GM23338 (cell line): ENCODE results near the gene DNAJC5G. TPM values are rescaled to one million over a fixed set of nuclear protein-coding genes. Genes with fewer than 3 reads are reported as not detected.
A peak's percentile ranks its signal among the peaks of the same experiment; 100 is the strongest.

ENCODE experiments used
- ATAC-seq: fragments of 200-7000 bp; cut with Tn5 transposase; 3 replicates; pipeline ENCODE4 v1.9.1; 2020
- DNase-seq: peaks from one replicate; pipeline ENCODE4 v3.0.0-alpha.2; 2015; ENCODE audit warnings: low spot score
- H2AFZ ChIP-seq: fragments of 200-600 bp; sonication (generic); 2 replicates; pipeline ENCODE4 v1.8.0; 2016; ENCODE audit warnings: antibody characterized with exemption, mild to moderate bottlenecking, moderate library complexity
- H3F3A ChIP-seq: fragments of 200-600 bp; sonication (generic); replicated peaks from 2 replicates; pipeline ENCODE4 v1.8.0; 2017; ENCODE audit warnings: antibody characterized with exemption, mixed run types, low read depth
- H3K27ac ChIP-seq: fragments of 200-600 bp; sonication (generic); 2 replicates; pipeline ENCODE4 v1.6.1; 2016; ENCODE audit warnings: low read depth
- H3K27me3 ChIP-seq: fragments of 200-600 bp; sonication (generic); 2 replicates; pipeline ENCODE4 v1.8.0; 2016; ENCODE audit warnings: mild to moderate bottlenecking, mixed run types, moderate library complexity; ENCODE audit not compliant: insufficient read depth
- H3K36me3 ChIP-seq: fragments of 200-600 bp; sonication (generic); 2 replicates; pipeline ENCODE4 v1.8.0; 2016; ENCODE audit warnings: mild to moderate bottlenecking; ENCODE audit not compliant: insufficient read depth
- H3K4me1 ChIP-seq: fragments of 200-600 bp; sonication (generic); 2 replicates; pipeline ENCODE4 v1.8.0; 2016; ENCODE audit warnings: mild to moderate bottlenecking, moderate library complexity; ENCODE audit not compliant: insufficient read depth
- H3K4me2 ChIP-seq: fragments of 200-600 bp; sonication (generic); 2 replicates; pipeline ENCODE4 v1.7.1; 2017; ENCODE audit warnings: mixed run types
- H3K4me3 ChIP-seq: fragments of 200-600 bp; sonication (generic); 2 replicates; pipeline ENCODE4 v1.6.1; 2016; ENCODE audit warnings: mixed run types
- H3K79me2 ChIP-seq: fragments of 200-600 bp; sonication (generic); replicated peaks from 2 replicates; pipeline ENCODE4 v1.8.0; 2017; ENCODE audit warnings: mild to moderate bottlenecking; ENCODE audit not compliant: insufficient read depth
- H3K9me2 ChIP-seq: fragments of 200-600 bp; sonication (generic); 2 replicates; pipeline ENCODE4 v1.8.0; 2017; ENCODE audit not compliant: insufficient read depth
- H4K20me1 ChIP-seq: fragments of 200-600 bp; sonication (generic); replicated peaks from 2 replicates; pipeline ENCODE4 v1.8.0; 2017; ENCODE audit warnings: mild to moderate bottlenecking; ENCODE audit not compliant: insufficient read depth
- H3K27ac Mint-ChIP-seq: 2 replicates; pipeline ENCODE4 v1.8.0; 2020; ENCODE audit warnings: inconsistent platforms, mild to moderate bottlenecking, moderate library complexity, mixed read lengths
- H3K27me3 Mint-ChIP-seq: 3 replicates; pipeline ENCODE4 v1.8.0; 2022; ENCODE audit warnings: low read depth, mild to moderate bottlenecking, moderate library complexity, mixed read lengths, inconsistent platforms; ENCODE audit not compliant: insufficient read depth, poor library complexity
- H3K36me3 Mint-ChIP-seq: 3 replicates; pipeline ENCODE4 v1.8.0; 2021; ENCODE audit warnings: low read depth, mild to moderate bottlenecking, inconsistent platforms, moderate library complexity, mixed read lengths
- H3K4me1 Mint-ChIP-seq: 3 replicates; pipeline ENCODE4 v1.8.0; 2020; ENCODE audit warnings: mild to moderate bottlenecking, inconsistent platforms, mixed read lengths
- H3K4me3 Mint-ChIP-seq: 3 replicates; pipeline ENCODE4 v1.8.0; 2021; ENCODE audit warnings: moderate library complexity, mild to moderate bottlenecking, inconsistent platforms, mixed read lengths
- H3K9me3 Mint-ChIP-seq: 3 replicates; pipeline ENCODE4 v1.8.0; 2020; ENCODE audit warnings: moderate library complexity, mild to moderate bottlenecking, inconsistent platforms, mixed read lengths
- CREB1 ChIP-seq: fragments of 250-450 bp; sonication (Bioruptor Pico); IDR thresholded peaks from 2 replicates; pipeline ENCODE4 v1.5.0; 2020; ENCODE audit warnings: low read depth, mild to moderate bottlenecking, moderate library complexity
- EZH2 ChIP-seq: fragments of 200-600 bp; sonication (generic); IDR thresholded peaks from one replicate; pipeline ENCODE4 v1.8.0; 2017; ENCODE audit warnings: antibody characterized with exemption, mild to moderate bottlenecking, low read depth; ENCODE audit not compliant: unreplicated experiment
- EZH2phosphoT487 ChIP-seq: fragments of 200-600 bp; sonication (generic); IDR thresholded peaks from one replicate; pipeline ENCODE4 v1.8.1; 2018; ENCODE audit warnings: antibody characterized with exemption; ENCODE audit not compliant: unreplicated experiment
- STAT1 ChIP-seq: IDR thresholded peaks from one replicate; pipeline ENCODE4 v1.6.1; 2016; ENCODE audit warnings: antibody characterized with exemption; ENCODE audit not compliant: unreplicated experiment
- ZNF331 ChIP-seq: fragments of 250-450 bp; sonication (Bioruptor Pico); IDR thresholded peaks from 2 replicates; pipeline ENCODE4 v1.5.0; 2020; ENCODE audit warnings: low read depth, mild to moderate bottlenecking, moderate library complexity
- polyA plus RNA-seq: library from polyadenylated mRNA; unstranded; fragments of >200 nt; fragmentation: Nextera tagmentation; extraction: Ambion mirVana; gene quantifications from 2 replicates; pipeline ENCODE4 v1.2.1, GENCODE V29; 2016
- total RNA-seq: library from RNA; depleted of rRNA; stranded (reverse); fragments of >200 nt; shearing (Covaris generic); gene quantifications from 2 replicates; pipeline ENCODE4 v1.2.3, GENCODE V29; 2014
- TF ChIP-seq, protein P1 (sequence below): fragments of 250-450 bp; sonication (Bioruptor Pico); IDR thresholded peaks from 2 replicates; pipeline ENCODE4 v1.5.0; 2020; ENCODE audit warnings: mild to moderate bottlenecking, moderate library complexity
- TF ChIP-seq, protein P2 (sequence below), 2 experiments: fragments of 200-600 bp in 1 of 2; sonication (generic) in 1 of 2; conservative IDR thresholded peaks; 2 replicates each; pipeline versions ENCODE4 v1.5.1 to v1.6.1; 2016 to 2017; ENCODE audit warnings: antibody characterized with exemption in 2 of 2, low read depth in 2 of 2, mild to moderate bottlenecking in 2 of 2, moderate library complexity in 1 of 2
- TF ChIP-seq, protein P3 (sequence below): IDR thresholded peaks from 2 replicates; pipeline ENCODE4 v1.6.1; 2016; ENCODE audit warnings: antibody characterized with exemption

Gene DNAJC5G
- total and polyA plus RNA-seq, 2 experiments from 2014 or later, result 0.59 TPM; not detected in 1

DNA sequence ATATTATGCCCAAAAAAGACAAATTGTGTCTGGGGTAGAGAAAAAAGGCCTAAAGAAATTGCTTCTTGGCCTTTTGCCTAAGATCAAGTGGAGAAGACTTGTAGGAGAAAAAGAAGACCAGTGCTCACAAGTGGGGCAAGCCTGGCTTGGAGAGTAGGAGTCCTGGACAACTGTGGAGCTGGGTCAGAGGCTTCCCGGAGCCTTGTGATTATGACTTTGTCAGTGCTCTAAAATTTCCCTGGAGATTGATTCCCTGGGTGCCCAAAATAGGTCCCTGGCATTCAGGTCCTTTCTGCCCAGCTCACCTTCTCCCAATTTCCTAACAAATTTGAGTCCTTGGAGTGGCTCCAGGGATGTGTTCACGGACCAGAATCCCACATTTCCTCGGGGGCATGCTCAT is 6.2 kb downstream of the DNAJC5G start:
- Mint-ChIP-seq H3K27ac (no peak overlapping the region), H3K4me1 (peaks cover 40% of the 10 kb centered on the region), H3K36me3 (no peaks in the 10 kb centered on the region), H3K9me3 (no peaks in the 10 kb centered on the region), H3K4me3 (0 out of 3 replicates have a peak overlapping the region, but pooled peaks have one; percentile 63), H3K27me3 (peaks cover 21% of the 10 kb centered on the region)
- no peak overlapping the region for H3K27ac ChIP-seq
- TF ChIP-seq, protein P1, sequence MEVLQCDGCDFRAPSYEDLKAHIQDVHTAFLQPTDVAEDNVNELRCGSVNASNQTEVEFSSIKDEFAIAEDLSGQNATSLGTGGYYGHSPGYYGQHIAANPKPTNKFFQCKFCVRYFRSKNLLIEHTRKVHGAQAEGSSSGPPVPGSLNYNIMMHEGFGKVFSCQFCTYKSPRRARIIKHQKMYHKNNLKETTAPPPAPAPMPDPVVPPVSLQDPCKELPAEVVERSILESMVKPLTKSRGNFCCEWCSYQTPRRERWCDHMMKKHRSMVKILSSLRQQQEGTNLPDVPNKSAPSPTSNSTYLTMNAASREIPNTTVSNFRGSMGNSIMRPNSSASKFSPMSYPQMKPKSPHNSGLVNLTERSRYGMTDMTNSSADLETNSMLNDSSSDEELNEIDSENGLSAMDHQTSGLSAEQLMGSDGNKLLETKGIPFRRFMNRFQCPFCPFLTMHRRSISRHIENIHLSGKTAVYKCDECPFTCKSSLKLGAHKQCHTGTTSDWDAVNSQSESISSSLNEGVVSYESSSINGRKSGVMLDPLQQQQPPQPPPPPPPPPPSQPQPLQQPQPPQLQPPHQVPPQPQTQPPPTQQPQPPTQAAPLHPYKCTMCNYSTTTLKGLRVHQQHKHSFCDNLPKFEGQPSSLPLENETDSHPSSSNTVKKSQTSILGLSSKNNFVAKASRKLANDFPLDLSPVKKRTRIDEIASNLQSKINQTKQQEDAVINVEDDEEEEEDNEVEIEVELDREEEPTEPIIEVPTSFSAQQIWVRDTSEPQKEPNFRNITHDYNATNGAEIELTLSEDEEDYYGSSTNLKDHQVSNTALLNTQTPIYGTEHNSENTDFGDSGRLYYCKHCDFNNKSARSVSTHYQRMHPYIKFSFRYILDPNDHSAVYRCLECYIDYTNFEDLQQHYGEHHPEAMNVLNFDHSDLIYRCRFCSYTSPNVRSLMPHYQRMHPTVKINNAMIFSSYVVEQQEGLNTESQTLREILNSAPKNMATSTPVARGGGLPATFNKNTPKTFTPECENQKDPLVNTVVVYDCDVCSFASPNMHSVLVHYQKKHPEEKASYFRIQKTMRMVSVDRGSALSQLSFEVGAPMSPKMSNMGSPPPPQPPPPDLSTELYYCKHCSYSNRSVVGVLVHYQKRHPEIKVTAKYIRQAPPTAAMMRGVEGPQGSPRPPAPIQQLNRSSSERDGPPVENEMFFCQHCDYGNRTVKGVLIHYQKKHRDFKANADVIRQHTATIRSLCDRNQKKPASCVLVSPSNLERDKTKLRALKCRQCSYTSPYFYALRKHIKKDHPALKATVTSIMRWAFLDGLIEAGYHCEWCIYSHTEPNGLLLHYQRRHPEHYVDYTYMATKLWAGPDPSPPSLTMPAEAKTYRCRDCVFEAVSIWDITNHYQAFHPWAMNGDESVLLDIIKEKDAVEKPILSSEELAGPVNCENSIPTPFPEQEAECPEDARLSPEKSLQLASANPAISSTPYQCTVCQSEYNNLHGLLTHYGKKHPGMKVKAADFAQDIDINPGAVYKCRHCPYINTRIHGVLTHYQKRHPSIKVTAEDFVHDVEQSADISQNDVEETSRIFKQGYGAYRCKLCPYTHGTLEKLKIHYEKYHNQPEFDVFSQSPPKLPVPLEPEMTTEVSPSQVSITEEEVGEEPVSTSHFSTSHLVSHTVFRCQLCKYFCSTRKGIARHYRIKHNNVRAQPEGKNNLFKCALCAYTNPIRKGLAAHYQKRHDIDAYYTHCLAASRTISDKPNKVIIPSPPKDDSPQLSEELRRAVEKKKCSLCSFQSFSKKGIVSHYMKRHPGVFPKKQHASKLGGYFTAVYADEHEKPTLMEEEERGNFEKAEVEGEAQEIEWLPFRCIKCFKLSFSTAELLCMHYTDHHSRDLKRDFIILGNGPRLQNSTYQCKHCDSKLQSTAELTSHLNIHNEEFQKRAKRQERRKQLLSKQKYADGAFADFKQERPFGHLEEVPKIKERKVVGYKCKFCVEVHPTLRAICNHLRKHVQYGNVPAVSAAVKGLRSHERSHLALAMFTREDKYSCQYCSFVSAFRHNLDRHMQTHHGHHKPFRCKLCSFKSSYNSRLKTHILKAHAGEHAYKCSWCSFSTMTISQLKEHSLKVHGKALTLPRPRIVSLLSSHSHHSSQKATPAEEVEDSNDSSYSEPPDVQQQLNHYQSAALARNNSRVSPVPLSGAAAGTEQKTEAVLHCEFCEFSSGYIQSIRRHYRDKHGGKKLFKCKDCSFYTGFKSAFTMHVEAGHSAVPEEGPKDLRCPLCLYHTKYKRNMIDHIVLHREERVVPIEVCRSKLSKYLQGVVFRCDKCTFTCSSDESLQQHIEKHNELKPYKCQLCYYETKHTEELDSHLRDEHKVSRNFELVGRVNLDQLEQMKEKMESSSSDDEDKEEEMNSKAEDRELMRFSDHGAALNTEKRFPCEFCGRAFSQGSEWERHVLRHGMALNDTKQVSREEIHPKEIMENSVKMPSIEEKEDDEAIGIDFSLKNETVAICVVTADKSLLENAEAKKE (CRISPR knock-in tag), result no peak
- TF ChIP-seq, protein P2, sequence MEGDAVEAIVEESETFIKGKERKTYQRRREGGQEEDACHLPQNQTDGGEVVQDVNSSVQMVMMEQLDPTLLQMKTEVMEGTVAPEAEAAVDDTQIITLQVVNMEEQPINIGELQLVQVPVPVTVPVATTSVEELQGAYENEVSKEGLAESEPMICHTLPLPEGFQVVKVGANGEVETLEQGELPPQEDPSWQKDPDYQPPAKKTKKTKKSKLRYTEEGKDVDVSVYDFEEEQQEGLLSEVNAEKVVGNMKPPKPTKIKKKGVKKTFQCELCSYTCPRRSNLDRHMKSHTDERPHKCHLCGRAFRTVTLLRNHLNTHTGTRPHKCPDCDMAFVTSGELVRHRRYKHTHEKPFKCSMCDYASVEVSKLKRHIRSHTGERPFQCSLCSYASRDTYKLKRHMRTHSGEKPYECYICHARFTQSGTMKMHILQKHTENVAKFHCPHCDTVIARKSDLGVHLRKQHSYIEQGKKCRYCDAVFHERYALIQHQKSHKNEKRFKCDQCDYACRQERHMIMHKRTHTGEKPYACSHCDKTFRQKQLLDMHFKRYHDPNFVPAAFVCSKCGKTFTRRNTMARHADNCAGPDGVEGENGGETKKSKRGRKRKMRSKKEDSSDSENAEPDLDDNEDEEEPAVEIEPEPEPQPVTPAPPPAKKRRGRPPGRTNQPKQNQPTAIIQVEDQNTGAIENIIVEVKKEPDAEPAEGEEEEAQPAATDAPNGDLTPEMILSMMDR (conservative IDR thresholded peaks at IDR 0.05; ENCODE audit: low read depth in 2 of 2), result no peak
- TF ChIP-seq EZH2 (no peak), CREB1 (CRISPR knock-in tag) (no peak), STAT1 (no peak), EZH2phosphoT487 (no peak), ZNF331 (no peak)
- TF ChIP-seq, protein P3, sequence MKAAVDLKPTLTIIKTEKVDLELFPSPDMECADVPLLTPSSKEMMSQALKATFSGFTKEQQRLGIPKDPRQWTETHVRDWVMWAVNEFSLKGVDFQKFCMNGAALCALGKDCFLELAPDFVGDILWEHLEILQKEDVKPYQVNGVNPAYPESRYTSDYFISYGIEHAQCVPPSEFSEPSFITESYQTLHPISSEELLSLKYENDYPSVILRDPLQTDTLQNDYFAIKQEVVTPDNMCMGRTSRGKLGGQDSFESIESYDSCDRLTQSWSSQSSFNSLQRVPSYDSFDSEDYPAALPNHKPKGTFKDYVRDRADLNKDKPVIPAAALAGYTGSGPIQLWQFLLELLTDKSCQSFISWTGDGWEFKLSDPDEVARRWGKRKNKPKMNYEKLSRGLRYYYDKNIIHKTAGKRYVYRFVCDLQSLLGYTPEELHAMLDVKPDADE, result no peak
- H3K4me2 ChIP-seq, result peak overlapping the region; percentile 76; the same call in 1 of the 2 replicates
- H3K27me3 ChIP-seq, result no peaks in the 10 kb centered on the region
- 0 out of 2 replicates have a peak overlapping the region, but pooled peaks have one; percentile 41 for H3K4me3 ChIP-seq
- no peaks in the 10 kb centered on the region for H4K20me1 ChIP-seq
- peak overlapping the region; percentile 97; the same call in 1 of the 2 replicates for H2AFZ ChIP-seq
- H3K79me2 ChIP-seq, result no peaks in the 10 kb centered on the region
- no peaks in the 10 kb centered on the region for H3K36me3 ChIP-seq
- peaks cover 9% of the 10 kb centered on the region for H3F3A ChIP-seq
- DNase-seq (no peak), ATAC-seq (no peak)
- H3K9me2 ChIP-seq, result peaks cover 4% of the 10 kb centered on the region; the same call in 1 of the 2 replicates
- peaks cover 27% of the 10 kb centered on the region for H3K4me1 ChIP-seq
